AG08395 (cell line): ENCODE data around the gene ABCC5.
"Not testable (repeated sequence)": the region's sequence is repeated elsewhere in the genome, so short reads cannot be mapped to it uniquely, and the experiment has no call there.

Experiments
- DNase-seq: peaks from one replicate; pipeline ENCODE4 v3.0.0; 2012; ENCODE audit warnings: mixed read lengths, low spot score

ABCC5 gene

DNA sequence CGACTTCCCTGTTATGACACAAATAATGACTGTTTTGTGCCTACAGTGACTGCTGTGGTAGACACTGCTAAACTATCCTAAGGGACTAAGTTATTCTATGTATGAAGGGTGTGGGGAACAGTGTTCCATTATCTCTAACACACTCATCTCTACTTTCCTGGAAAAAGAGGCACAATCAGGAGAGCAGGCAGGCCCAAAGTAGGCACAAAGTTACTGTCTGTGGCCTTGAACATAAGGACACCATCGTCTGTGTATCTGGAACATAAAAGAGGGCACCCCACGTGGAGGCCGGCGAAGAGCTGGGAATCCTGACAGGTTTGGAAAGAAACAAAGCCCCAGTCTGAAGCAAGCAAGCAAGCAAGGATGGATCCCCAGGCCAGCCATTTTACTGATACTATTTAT is 1.5 kb downstream of the ABCC5 start:
- DNase-seq, result no peak

DNA sequence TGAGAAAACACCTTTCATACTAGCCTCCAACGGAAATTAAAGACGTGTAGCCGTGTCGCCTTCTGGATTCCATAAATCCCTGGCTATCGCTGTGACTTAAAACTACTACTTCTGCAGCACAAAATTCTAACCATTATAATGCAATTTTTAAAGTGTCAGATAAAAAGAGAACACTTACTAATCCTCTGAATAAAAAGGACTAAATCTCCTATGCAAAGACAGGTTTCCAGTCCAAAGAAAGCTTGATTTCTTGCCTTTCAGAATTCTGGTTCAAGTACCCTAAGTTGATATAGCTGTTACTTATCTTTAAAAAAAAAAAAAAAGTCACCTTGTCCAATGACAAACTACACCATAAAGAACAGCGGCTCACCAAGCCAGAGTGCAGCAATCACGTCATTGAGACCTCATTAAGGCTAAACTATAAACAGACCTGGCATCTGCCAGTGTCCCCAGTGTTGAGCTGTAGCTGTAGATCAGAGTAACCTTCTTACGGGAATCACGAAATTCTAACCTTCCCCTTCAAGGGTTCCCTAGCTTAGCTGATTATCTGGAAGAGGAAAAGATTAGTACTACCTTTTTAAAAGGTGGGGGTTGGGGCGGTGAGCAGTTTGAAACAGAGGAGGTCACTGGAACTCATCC is 2.2 kb downstream of the ABCC5 start:
- DNase-seq, result no peak

DNA sequence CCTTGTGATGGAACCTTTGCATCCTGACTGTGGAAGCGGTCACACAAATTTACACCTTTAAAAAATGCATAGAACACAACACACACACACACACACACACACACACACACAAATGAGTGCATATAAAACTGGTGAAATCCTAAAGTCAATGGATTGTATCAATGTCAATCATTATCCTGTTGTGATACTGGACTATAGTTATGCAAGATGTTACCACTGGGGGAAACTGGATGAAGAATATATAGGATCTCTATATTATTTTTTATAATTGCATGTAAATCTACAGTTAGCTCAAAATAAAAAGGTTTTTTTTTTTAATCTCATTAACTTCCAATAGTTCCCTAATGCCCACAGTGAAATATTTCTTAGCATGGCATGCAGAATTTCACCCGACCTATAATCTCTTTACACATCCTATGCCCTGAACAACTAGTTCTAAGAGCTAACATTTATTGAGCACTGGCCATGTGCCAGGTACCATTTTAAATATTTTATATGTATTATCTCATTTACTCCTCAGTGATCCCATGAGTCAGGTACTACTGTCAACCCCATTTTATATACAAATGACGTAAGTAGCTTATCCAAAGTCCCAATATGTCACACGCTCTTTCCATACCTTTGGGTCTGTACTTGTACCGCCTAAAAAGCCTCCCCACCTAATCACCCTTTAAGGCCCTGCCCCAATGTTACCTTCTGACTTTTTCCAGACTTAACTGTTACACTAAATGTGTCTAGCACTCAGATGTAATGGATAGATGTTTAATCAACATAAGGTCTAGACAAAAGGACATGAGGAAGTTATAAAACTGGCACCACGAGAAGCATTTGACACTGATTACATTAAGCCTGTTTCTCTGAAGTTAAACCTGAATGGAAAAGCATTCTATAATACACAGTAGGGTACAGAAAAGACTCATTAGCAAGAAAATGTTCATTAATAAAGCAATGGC is 5.5 kb downstream of the ABCC5 start:
- DNase-seq, result no peak

DNA sequence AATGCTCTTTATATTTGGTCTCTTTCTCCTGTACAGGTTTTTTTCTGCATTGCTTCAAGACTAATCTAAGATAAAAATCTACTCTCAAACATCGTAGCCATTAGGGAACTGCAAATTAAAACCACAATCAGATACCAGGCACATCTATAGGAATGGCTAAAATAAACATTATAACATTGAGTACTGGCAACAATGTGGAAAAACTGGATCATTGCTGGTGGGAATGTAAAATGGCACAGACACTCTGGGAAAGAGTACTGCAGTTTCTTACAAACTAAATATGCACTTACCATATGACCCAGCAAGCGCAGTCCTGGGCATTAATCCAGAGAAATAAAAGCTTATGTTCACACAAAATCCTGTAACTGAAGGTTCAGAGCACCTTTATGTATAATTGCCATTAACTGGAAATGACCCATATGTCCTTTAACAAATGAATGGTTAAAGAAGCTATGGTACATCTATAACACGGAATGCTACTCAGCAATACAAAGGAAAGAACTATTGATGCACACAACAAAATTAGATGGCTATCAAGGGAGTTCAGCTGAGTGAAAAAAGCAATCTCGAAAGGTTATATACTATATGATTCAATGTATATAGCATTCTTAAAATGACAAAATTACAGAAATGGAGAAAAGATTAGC is 6.3 kb downstream of the ABCC5 start:
- no peak for DNase-seq

DNA sequence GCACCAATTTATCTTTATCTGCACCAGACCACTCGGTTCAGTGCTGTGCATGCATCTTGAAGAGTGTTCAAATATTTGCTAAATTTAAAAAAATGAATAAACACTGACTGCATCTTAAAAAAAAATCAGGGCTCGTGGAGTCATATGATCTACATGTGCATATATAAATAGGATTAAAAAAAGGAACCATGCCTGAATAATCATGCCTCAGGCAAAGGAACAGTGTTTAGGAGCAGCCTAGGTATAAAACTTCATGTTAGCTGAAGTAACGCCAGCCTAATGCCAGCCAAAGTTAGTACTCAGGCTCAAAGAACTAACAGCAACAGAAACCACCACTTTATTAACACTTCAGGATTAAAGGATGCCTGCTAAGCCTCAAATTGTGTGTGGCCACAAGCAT is 9.5 kb downstream of the ABCC5 start:
- DNase-seq, result no peak

DNA sequence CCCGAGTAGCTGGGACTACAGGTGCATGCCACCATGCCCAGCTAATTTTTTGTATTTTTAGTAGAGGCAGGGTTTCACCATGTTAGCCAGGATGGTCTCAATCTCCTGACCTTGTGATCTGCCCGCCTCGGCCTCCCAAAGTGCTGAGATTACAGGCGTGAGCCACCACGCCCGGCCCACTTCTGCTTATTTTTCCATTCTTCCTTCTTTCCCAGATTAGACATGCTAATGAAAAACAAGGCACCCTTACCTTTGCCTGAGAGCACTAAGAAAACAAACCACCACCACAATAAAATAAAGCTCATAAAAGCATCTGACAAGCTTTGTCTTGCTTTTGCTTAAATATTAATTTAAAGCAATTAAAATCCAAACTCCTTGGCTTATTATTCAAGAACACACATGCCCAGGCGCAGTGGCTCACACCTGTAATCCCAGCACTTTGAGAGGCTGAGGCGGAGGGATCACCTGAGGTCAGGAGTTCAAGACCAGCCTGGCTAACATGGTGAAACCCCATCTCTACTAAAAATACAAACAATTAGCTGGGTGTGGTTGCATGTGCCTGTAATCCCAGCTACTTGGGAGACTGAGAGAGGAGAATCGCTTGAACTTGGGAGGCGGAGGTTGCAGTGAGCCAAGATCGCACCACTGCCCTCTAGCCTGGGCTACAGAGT is 10.4 kb downstream of the ABCC5 start:
- DNase-seq, result not testable (repeated sequence)

DNA sequence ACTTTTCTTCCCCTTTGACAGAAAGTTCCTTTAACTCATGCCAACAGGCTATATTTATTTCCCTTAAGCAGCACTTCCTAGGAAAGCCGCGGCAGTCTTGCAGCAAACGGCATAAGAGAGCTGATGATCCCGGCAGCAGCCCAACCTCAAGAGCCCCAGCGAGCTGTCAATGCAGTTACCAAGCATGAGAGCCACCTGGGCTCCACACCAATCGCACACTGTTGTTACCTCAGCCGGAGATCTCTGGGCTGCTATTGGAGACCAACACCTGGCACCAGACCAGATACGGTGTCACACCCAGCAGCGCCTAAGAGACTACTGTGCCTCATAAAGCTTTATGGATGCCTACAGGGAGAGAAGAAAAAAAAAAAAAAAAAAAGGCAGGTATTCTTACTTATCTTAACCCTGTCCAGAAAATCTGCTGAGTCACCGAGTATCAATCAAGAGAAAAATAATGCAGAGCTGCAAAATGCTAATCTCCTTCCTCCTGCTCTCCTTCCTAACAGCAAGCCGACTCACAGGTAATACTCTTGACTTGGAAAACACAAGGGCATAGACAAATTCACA is 11.7 kb downstream of the ABCC5 start:
- no peak for DNase-seq

DNA sequence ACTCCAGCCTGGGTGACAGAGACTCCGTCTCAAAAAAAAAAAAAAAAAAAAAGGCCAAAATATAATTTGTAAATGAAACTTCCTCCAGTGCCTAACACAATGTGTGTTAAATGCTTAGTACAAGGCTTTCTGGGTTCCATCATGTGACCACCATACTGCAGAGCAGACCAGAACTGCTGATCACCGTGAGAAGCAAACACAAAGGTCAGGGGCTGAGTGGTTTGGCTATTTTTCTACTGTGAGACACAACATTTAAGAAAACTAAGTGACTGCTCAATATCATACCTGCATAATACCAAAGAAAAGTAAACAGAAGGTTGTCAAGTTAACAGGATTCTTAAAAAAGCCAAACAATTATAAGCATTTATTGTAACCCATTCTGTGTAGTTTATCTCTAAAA is 13.2 kb downstream of the ABCC5 start:
- no peak for DNase-seq

DNA sequence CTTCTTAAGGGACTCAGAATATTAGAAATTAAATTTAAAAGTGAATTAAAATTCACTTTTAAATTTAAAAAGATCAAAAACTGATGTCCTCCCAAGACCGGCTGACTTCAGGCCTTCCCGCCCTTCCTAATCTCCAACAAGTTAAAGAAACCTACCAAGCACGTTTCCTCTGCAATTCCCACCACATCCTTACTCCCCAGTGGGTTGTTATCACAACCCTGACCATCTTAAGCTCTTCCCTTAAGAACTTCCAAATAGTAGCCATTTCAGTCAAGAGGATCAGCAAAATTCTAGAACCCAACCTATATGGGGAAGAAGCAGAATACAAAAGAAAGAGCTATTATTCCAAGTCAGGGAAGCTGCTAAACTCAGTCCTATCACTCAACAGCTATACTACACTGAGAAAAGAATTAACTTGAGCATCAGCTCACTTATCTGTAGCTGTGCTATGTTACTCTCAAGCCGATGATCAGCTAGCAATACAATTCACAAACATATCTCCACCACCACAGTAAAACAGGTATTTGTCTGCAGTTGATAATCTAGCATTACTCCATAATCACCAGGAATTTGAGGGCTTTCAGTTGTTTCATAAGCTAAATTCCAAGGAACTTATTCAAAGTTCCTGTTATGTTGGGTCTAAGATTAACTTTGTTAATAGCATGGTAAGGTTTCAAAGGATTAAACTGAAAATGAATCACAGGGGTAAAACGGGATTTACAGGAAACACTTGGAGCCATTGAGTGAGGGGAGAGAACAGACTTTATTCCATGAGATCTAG is 14.3 kb downstream of the ABCC5 start:
- DNase-seq, result peak; percentile 73

DNA sequence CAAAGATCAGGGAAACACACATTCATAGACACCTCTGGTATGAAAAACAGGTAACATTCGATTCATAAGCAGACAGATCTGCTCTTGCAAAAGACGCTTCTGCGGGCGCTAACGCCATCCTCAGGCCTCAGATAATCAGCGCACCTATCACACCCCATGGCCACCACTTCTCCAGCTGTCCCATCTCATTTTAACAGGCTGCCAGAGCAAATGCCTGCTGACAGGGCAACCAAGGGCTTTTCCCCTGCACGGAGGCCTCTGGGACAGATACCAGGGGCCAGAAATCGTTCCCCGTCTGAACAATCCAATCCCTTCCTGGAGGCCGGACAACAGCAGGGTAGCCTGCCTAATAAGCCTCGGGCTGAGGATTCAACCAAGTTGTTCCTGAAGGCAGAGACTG is 15.2 kb downstream of the ABCC5 start:
- no peak for DNase-seq

DNA sequence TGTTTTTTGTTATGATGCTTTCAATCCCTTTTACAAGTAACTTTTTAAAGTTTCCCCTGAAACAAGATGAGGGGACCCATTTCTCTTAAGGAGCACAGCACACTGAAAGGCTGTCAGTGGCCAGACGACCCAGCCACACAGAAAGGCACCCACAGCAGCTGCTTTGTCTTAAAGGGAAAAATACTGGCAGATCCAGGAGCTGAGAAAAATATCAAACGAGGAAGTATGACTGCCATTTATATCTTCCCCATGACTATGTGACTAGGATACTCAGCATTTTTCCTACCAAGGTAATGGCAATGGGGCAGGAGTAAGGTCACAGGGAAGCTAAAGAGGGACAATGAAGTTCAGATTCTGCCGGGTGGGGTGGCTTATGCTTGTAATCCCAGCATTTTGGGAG is 15.9 kb downstream of the ABCC5 start:
- no peak for DNase-seq

DNA sequence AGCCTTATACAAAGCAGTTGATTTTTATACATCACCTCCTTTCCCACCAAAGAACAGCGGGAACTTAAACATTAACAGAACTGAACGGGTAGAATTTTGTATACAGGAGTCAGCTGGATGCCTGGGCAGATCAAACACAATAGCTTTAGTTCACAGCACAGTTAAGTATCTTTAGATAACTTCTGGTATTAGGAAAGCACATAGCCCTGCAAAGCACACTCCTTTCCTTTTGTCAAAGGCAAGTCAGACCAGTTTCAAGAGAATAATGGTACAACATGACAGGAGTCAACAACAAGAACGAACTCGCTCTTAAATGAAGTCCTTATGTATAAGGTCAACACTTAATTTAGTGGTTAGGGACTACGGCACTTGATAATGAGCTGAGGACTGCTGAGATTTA is 26.3 kb downstream of the ABCC5 start:
- no peak for DNase-seq

DNA sequence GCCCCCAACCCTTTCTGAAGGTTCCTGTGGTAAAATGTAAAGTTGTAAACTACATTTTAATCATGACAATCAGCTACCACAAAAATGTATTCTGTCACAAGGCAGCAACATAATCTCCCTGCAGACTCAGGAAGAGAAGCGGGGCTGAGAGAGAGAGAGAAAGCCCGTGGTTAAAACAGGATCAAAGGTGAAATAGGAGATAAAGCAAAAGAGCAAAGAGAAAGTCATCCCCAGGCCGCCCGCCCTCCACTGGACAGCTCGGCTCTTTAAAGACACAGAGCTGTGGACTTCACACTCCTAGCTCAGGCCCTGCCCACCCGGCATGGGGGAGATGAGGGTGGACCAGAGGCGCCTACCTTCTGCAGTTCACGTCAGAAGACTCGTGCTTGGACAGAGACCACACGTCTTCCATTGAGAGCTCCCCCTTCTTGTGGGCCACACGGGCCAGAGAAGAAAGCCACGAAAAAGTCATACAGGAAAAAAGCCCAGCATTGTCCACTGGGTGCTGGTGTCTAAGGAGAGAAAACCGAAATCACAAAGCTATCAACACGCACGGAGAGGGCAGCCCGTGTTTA is 29.4 kb downstream of the ABCC5 start:
- DNase-seq, result no peak

DNA sequence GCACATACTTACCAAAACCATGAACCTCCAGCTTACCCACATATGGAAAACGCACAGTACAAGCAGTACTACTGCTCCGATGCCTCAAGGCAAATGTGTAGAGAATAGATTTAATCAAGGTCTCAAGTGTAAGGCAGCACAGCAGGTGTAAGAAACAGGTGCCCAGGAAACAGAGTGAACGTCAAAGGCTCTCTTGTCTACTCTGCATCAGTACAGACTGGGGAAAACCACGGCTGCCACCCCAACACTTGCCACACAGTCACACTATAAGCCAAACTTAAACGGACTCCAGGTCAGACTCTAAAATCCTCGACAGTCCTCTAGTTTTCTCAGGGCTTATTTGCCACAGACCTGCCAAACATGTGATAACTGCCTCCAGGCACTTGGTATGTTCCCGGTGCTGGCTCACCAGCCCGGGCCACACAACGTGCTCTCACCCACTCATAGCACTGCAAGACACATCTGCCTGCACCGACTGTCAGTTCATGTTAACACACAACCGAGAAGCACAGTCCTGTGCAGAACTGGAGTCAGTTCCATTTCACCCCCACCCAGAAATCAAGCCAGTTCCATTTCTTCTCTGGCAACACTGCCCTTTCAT is 30.6 kb downstream of the ABCC5 start:
- DNase-seq, result no peak

DNA sequence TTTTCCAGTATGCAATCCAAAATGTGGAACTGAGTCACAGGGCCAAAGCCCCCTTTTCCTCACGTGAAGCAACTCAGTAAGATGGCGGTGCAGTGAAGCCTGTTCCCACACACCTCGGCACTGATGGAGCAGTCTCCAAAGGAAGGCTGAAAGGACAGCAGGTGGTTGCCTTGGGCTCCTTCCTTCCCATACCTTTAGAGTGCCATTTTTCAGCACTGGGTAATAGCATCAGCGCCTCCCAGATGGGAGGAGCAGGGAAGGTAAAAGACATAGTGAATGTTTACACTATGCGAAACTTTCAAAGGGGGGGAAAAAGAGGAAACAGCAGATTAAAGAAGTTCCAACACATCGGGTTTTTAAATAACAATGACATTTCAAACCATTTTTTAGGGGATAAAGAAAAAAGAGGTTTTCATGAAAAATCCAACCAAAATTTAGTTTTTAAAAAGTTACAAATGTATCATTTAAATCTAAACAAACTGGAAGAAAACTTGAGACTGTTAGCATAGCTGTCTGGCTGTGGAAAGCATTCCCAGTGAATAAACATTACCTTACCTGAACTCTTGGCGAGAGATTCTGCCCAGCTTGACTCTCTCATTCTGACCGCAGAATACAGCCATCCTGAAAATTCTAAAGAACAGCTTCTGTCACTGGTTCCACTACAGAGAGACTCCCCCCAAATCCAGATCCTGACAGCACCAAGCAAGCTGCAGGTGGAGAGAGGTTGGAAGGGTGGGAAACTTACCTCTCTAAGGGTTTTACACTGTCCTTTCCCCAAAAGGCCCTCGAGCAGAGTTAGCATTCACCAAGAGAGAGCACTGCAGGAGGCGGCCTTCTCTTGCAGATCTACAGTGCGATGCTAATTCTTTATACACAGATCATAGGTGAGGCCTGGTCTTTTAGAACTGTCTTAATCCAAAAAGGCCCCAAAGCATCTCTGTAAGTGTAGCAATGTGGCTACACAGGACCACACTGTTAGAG is 32.6 kb downstream of the ABCC5 start:
- no peak for DNase-seq

DNA sequence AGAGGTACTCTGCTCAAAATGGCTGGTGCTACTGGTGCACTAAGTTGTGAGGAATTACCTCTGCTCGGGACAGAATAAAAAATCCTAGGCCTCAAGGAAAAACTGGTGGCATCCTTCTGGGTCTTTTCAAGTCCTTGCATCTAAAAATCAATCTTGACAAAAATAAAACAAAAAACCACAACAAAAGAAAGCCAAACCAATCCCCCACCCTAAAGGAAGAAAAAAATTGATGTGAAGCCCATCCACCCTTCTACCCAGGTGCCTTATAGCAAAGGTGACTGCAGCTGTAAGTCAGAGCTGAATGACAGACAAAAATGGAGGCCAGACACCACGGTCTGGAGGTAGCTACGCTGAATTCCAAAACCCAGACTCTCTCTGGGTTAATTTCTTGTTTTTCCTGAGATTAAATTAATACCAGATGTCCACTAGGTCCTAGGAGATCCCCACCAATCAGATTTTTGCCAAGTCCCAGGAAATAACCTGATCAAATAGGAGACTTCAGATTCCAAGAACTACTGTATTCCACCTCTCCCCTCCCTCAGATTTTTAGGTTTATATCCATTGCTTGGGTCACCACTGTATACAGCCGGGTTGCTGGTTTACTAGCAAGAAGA is 33.5 kb downstream of the ABCC5 start:
- peak; percentile 53 for DNase-seq

DNA sequence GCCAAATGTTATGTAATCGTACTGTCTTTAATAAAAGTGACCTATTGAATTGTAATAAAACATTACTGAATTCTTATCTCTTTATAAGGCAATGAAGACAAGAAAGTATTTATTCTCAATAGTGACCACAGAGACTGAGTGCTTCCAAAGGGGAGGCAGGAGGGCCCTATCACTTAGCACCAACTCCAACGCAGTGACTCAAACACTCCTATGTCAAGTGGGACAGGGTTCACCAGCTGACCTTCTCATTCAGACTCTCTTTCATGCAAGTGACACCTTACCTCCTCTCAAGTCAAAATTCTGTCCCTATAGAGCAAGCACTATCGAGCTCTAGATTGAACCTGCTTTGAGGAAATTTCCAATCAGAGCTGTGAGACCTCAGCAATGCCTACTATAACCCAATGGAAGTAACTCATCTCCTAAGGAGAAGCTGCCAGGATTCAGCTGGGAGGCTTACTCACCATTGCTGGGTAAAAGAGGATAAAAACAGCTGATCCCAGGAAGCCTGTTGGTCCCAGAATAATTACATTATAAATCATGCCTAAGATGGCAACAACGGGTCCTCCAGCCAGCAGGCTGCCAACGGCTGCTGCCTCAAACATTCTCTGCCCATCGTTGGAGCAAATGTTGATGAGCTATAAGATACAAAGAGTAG is 35.6 kb downstream of the ABCC5 start:
- no peak for DNase-seq

DNA sequence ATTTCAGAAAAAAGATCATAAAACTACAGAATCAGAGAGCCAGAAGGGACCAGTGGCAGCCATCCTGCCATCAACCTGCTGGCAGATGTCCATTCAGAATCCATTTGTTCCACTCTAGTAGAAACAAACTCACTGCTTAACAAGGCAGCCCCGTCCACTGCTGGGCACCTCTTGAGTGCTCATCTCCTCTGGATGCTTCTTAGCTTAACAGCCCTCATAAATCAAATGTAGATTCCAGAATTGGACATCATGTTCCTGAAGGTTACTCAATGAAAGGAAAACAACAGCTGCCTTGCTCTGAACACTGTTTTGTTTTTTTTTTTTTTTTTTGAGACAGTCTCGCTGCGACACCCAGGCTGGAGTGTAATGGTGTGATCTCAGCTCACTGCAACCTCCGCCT is 37.3 kb downstream of the ABCC5 start:
- no peak for DNase-seq
